GM19395 (cell line): ENCODE measurements around the gene SMPD2.

ENCODE experiments used
- ATAC-seq: cut with Tn5 transposase; IDR thresholded peaks from one replicate; pipeline ENCODE4 v1.9.1; 2021; ENCODE audit warnings: mild to moderate bottlenecking, moderate library complexity; ENCODE audit not compliant: unreplicated experiment

The SMPD2 gene

GRCh38 chr6:109482905-109483734 lies 42.6 kb downstream of the SMPD2 start, which contains the start of gene ZBTB24:
Gene ZBTB24, minus strand, starts transcription at chr6:109483219. Its CDS starts 1,193 bp downstream, at chr6:109482026.
- ATAC-seq, result peak; percentile 73

- peak; percentile 24 for ATAC-seq
These were observed 43.2 kb downstream of the SMPD2 start for GRCh38 chr6:109483735-109484057.

GRCh38 chr6:109484122-109484521 lies 43.6 kb downstream of the SMPD2 start:
- ATAC-seq, result no peak

GRCh38 chr6:109485266-109485935 lies 44.9 kb downstream of the SMPD2 start:
- ATAC-seq, result no peak

- no peak for ATAC-seq
These were observed 45.5 kb downstream of the SMPD2 start for GRCh38 chr6:109486068-109486467.

GRCh38 chr6:109488001-109488400 lies 47.5 kb downstream of the SMPD2 start:
- ATAC-seq, result no peak

GRCh38 chr6:109490713-109491112 lies 50.2 kb downstream of the SMPD2 start:
- ATAC-seq, result no peak

- no peak for ATAC-seq
These were observed 50.8 kb downstream of the SMPD2 start for GRCh38 chr6:109491207-109491938.
